Uterus (tissue), 4 donors: ENCODE results near the gene NDUFB10. TPM values are rescaled to one million over a fixed set of nuclear protein-coding genes. Genes with fewer than 3 reads are reported as not detected.

Source experiments
- DNase-seq, 2 donors: peaks; one replicate each; pipeline ENCODE4 v3.0.0-alpha.2; 2019 to 2020
- H3K27ac ChIP-seq, 2 donors: fragments of 200-600 bp; sonication (generic); 1 replicate in 1 of 2; 2 replicates in 1 of 2; pipeline ENCODE4 v1.5.1; 2016 to 2018
- H3K27me3 ChIP-seq, 2 donors: fragments of 200-600 bp; sonication (generic); one replicate each; pipeline ENCODE4 v1.5.1; 2018 to 2019; ENCODE audit warnings: control low read depth in 1 of 2
- H3K36me3 ChIP-seq, 2 donors: fragments of 200-600 bp; sonication (generic); one replicate each; pipeline ENCODE4 v1.5.1; 2019; ENCODE audit warnings: control low read depth in 1 of 2
- H3K4me1 ChIP-seq, 2 donors: fragments of 200-600 bp; sonication (generic); one replicate each; pipeline ENCODE4 v1.5.1; 2018 to 2019; ENCODE audit warnings: control low read depth in 1 of 2
- H3K4me3 ChIP-seq, 2 donors: fragments of 200-600 bp; sonication (generic); 1 replicate in 1 of 2; 2 replicates in 1 of 2; pipeline ENCODE4 v1.5.1; 2018 to 2019; ENCODE audit warnings: mild to moderate bottlenecking in 1 of 2
- H3K9me3 ChIP-seq, 2 donors: fragments of 200-600 bp; sonication (generic); one replicate each; pipeline ENCODE4 v1.5.1; 2019; ENCODE audit warnings: control low read depth in 1 of 2
- CTCF ChIP-seq, 4 experiments: fragments of 200-600 bp in 2 of 4; fragments of 450-650 bp in 2 of 4; sonication (generic) in 2 of 4; IDR thresholded peaks; one replicate each; pipeline ENCODE4 v1.5.1; 2016 to 2019; ENCODE audit warnings: antibody characterized with exemption in 4 of 4, mild to moderate bottlenecking in 2 of 4, moderate library complexity in 1 of 4
- POLR2A ChIP-seq, 2 donors: fragments of 450-650 bp; IDR thresholded peaks; one replicate each; pipeline ENCODE4 v1.6.1; 2016; ENCODE audit warnings: antibody characterized with exemption in 2 of 2, mild to moderate bottlenecking in 1 of 2, moderate library complexity in 1 of 2
- intact Hi-C: fragments of 100-400 bp; cut with DNase I; formaldehyde crosslinking; loops from one replicate; pipeline ENCODE4 v1.15.1; 2023; ENCODE audit warnings: low total_unique reads
- total RNA-seq, 4 donors: library from RNA; depleted of rRNA in 3 of 4; stranded (reverse); fragments of >200 nt in 3 of 4; gene quantifications; one replicate each; pipeline versions ENCODE4 v1.1.0 to v1.2.4, GENCODE V29; 2014 to 2023
- donor health status: DM: yes; HTN: yes; CAD: no.

NDUFB10 gene
- total RNA-seq, 4 donors from 2014 or later: 50.1 to 532 (median 78.0) TPM

- intact Hi-C loops: no loop called here
- Histone ChIP-seq H3K9me3 (no peaks in the 10 kb centered on the region), H3K4me1 (peaks cover 0 to 30% of the 10 kb centered on the region in 2 donors), H3K27ac (no peak overlapping the region), H3K4me3 (no peak overlapping the region), H3K27me3 (no peaks in the 10 kb centered on the region), H3K36me3 (no peaks in the 10 kb centered on the region)
- DNase-seq: no peak
- TF ChIP-seq POLR2A (IDR thresholded peaks at IDR 0.05) (no peak), CTCF (IDR thresholded peaks at IDR 0.05) (no peak)
These were observed 46.3 kb downstream of the NDUFB10 start for GRCh38 chr16:2005646-2006045.

- Histone ChIP-seq H3K4me1 (peaks cover 0 to 30% of the 10 kb centered on the region in 2 donors), H3K27me3 (no peaks in the 10 kb centered on the region), H3K36me3 (no peaks in the 10 kb centered on the region), H3K9me3 (no peaks in the 10 kb centered on the region), H3K27ac (no peak overlapping the region), H3K4me3 (no peak overlapping the region)
- DNase-seq: no peak
- intact Hi-C loops: no loop called here
- no peak for TF ChIP-seq CTCF (IDR thresholded peaks at IDR 0.05)
- TF ChIP-seq POLR2A (IDR thresholded peaks at IDR 0.05): no peak
These were observed 47.0 kb downstream of the NDUFB10 start for GRCh38 chr16:2006317-2006716.

- Histone ChIP-seq H3K4me3 (no peak overlapping the region), H3K27me3 (no peaks in the 10 kb centered on the region), H3K9me3 (no peaks in the 10 kb centered on the region), H3K27ac (no peak overlapping the region), H3K4me1 (peaks cover 0 to 30% of the 10 kb centered on the region in 2 donors), H3K36me3 (no peaks in the 10 kb centered on the region)
- no peak for DNase-seq
- TF ChIP-seq POLR2A (IDR thresholded peaks at IDR 0.05): no peak
- no peak for TF ChIP-seq CTCF (IDR thresholded peaks at IDR 0.05)
- intact Hi-C loops: no loop called here
These were observed 47.9 kb downstream of the NDUFB10 start for GRCh38 chr16:2007081-2007836.

- Histone ChIP-seq H3K27me3 (no peaks in the 10 kb centered on the region), H3K36me3 (no peaks in the 10 kb centered on the region), H3K9me3 (no peaks in the 10 kb centered on the region), H3K27ac (peak overlapping the region in 1 of 2 donors; percentile 69), H3K4me3 (no peak overlapping the region), H3K4me1 (peaks cover 0 to 30% of the 10 kb centered on the region in 2 donors)
- DNase-seq: no peak
- TF ChIP-seq POLR2A (IDR thresholded peaks at IDR 0.05): no peak
- no peak for TF ChIP-seq CTCF (IDR thresholded peaks at IDR 0.05)
- intact Hi-C loops: no loop called here
These were observed 48.7 kb downstream of the NDUFB10 start for GRCh38 chr16:2008009-2008526.

- Histone ChIP-seq H3K9me3 (no peaks in the 10 kb centered on the region), H3K4me3 (peak overlapping the region; percentile 60 to 73), H3K4me1 (peaks cover 0 to 30% of the 10 kb centered on the region in 2 donors), H3K36me3 (no peaks in the 10 kb centered on the region), H3K27me3 (no peaks in the 10 kb centered on the region), H3K27ac (peak overlapping the region; percentile 69 to 84)
- TF ChIP-seq POLR2A (IDR thresholded peaks at IDR 0.05) (no peak), CTCF (IDR thresholded peaks at IDR 0.05) (no peak)
- intact Hi-C loops: no loop called here
- no peak for DNase-seq
These were observed 49.4 kb downstream of the NDUFB10 start for GRCh38 chr16:2008631-2009163.
